Gastroesophageal sphincter (tissue), 4 donors: ENCODE measurements around the gene CSF3. TPM values are rescaled to one million over a fixed set of nuclear protein-coding genes. Genes with fewer than 3 reads are reported as not detected.

ENCODE experiments used
- ATAC-seq: fragments of 150-250 bp; one replicate; pipeline ENCODE4 v1.9.1; 2016; ENCODE audit warnings: mild to moderate bottlenecking, moderate library complexity
- H3K27ac ChIP-seq, 4 donors: fragments of 200-600 bp; sonication (generic) in 3 of 4; 1 replicate in 3 of 4; 2 replicates in 1 of 4; pipeline ENCODE4 v1.5.1; 2016 to 2019
- H3K27me3 ChIP-seq: fragments of 200-600 bp; sonication (generic); one replicate; pipeline ENCODE4 v1.5.1; 2019
- H3K36me3 ChIP-seq, 2 donors: fragments of 200-600 bp; sonication (generic); one replicate each; pipeline ENCODE4 v1.5.1; 2019; ENCODE audit warnings: control low read depth in 1 of 2
- H3K4me1 ChIP-seq, 3 donors: fragments of 200-600 bp; sonication (generic); 1 replicate in 2 of 3; 2 replicates in 1 of 3; pipeline ENCODE4 v1.5.1; 2016 to 2019; ENCODE audit warnings: control low read depth in 2 of 3
- H3K4me3 ChIP-seq, 2 donors: fragments of 200-600 bp; sonication (generic); one replicate each; pipeline ENCODE4 v1.5.1; 2019; ENCODE audit warnings: mild to moderate bottlenecking in 1 of 2, moderate library complexity in 1 of 2
- H3K9me3 ChIP-seq, 3 donors: fragments of 200-600 bp; sonication (generic); one replicate each; pipeline ENCODE4 v1.5.1; 2017 to 2019; ENCODE audit warnings: control low read depth in 2 of 3
- EP300 ChIP-seq: sonication (generic); formaldehyde crosslinking; IDR thresholded peaks from one replicate; pipeline ENCODE4 v1.6.1; 2017; ENCODE audit warnings: antibody characterized with exemption, mild to moderate bottlenecking
- POLR2A ChIP-seq, 2 donors: fragments of 450-650 bp; IDR thresholded peaks; one replicate each; pipeline ENCODE4 v1.6.1; 2017; ENCODE audit warnings: antibody characterized with exemption in 2 of 2, mild to moderate bottlenecking in 2 of 2, moderate library complexity in 1 of 2
- POLR2AphosphoS5 ChIP-seq: sonication (generic); formaldehyde crosslinking; IDR thresholded peaks from one replicate; pipeline ENCODE4 v1.6.1; 2017; ENCODE audit warnings: antibody characterized with exemption
- WGBS, 2 donors: methylation state at CpG; one replicate each; pipeline ENCODE4 v1.1.5; 2018; ENCODE audit warnings: low coverage in 1 of 2; 5-methylcytosine and 5-hydroxymethylcytosine counted together
- total RNA-seq, 4 donors: library from RNA; depleted of rRNA; stranded (reverse); fragments of >200 nt; gene quantifications; one replicate each; pipeline ENCODE4 v1.1.0, GENCODE V29; 2016
- TF ChIP-seq, protein P1 (sequence below), 4 experiments: fragments of 200-600 bp in 2 of 4; fragments of 450-650 bp in 2 of 4; sonication (generic) in 1 of 4; IDR thresholded peaks; one replicate each; pipeline ENCODE4 v1.5.1; 2017 to 2019; ENCODE audit warnings: antibody characterized with exemption in 4 of 4, mild to moderate bottlenecking in 2 of 4, moderate library complexity in 2 of 4

Gene CSF3
- total RNA-seq, 4 donors from 2014 or later: 9.3 TPM; not detected in 3

DNA sequence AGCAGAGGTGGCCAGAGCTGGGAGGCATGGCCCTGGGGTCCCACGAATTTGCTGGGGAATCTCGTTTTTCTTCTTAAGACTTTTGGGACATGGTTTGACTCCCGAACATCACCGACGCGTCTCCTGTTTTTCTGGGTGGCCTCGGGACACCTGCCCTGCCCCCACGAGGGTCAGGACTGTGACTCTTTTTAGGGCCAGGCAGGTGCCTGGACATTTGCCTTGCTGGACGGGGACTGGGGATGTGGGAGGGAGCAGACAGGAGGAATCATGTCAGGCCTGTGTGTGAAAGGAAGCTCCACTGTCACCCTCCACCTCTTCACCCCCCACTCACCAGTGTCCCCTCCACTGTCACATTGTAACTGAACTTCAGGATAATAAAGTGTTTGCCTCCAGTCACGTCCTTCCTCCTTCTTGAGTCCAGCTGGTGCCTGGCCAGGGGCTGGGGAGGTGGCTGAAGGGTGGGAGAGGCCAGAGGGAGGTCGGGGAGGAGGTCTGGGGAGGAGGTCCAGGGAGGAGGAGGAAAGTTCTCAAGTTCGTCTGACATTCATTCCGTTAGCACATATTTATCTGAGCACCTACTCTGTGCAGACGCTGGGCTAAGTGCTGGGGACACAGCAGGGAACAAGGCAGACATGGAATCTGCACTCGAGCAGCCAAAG lies 2.3 kb downstream of the CSF3 start:
- Histone ChIP-seq H3K4me3 (no peak overlapping the region), H3K9me3 (no peaks in the 10 kb centered on the region), H3K36me3 (peaks cover 0 to 32% of the 10 kb centered on the region in 2 donors), H3K4me1 (peaks cover 0 to 85% (median 42%) of the 10 kb centered on the region in 3 donors), H3K27ac (peak overlapping the region in 3 of 4 donors; percentile 74 to 77 (median 76)), H3K27me3 (no peaks in the 10 kb centered on the region)
- ATAC-seq: no peak
- WGBS, 2 donors: 21 to 40% methylated on average over 6 of the region's 15 CpGs
- TF ChIP-seq, protein P1, sequence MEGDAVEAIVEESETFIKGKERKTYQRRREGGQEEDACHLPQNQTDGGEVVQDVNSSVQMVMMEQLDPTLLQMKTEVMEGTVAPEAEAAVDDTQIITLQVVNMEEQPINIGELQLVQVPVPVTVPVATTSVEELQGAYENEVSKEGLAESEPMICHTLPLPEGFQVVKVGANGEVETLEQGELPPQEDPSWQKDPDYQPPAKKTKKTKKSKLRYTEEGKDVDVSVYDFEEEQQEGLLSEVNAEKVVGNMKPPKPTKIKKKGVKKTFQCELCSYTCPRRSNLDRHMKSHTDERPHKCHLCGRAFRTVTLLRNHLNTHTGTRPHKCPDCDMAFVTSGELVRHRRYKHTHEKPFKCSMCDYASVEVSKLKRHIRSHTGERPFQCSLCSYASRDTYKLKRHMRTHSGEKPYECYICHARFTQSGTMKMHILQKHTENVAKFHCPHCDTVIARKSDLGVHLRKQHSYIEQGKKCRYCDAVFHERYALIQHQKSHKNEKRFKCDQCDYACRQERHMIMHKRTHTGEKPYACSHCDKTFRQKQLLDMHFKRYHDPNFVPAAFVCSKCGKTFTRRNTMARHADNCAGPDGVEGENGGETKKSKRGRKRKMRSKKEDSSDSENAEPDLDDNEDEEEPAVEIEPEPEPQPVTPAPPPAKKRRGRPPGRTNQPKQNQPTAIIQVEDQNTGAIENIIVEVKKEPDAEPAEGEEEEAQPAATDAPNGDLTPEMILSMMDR (IDR thresholded peaks at IDR 0.05): no peak
- no peak for TF ChIP-seq POLR2AphosphoS5
- TF ChIP-seq POLR2A (IDR thresholded peaks at IDR 0.05): no peak
- no peak for TF ChIP-seq EP300

GRCh38 chr17:40018211-40019121 lies 3.2 kb downstream of the CSF3 start:
- Histone ChIP-seq H3K9me3 (no peaks in the 10 kb centered on the region), H3K4me1 (peaks cover 0 to 92% (median 47%) of the 10 kb centered on the region in 3 donors), H3K27ac (peak overlapping the region in 3 of 4 donors; percentile 74 to 77 (median 76)), H3K27me3 (no peaks in the 10 kb centered on the region), H3K4me3 (no peak overlapping the region), H3K36me3 (peaks cover 0 to 41% of the 10 kb centered on the region in 2 donors)
- WGBS, 2 donors: 13% methylated on average over 3 of the region's 15 CpGs; no CpG with 5 or more reads in 1 of the 2 donors
- TF ChIP-seq EP300 (no peak), POLR2AphosphoS5 (peak; percentile 42)
- TF ChIP-seq, protein P1 (IDR thresholded peaks at IDR 0.05): peak in 1 of 4 experiments; percentile 7
- ATAC-seq: peak; percentile 20

GRCh38 chr17:40019140-40019991 lies 4.1 kb downstream of the CSF3 start:
- peak; percentile 50 for ATAC-seq
- TF ChIP-seq, protein P1 (IDR thresholded peaks at IDR 0.05): no peak
- TF ChIP-seq EP300 (no peak), POLR2A (IDR thresholded peaks at IDR 0.05) (no peak)

GRCh38 chr17:40020146-40020545 lies 4.9 kb downstream of the CSF3 start:
- 71 to 100% methylated on average over 3 of the region's 13 CpGs for WGBS, 2 donors
- Histone ChIP-seq H3K27me3 (no peaks in the 10 kb centered on the region), H3K27ac (peak overlapping the region in 2 of 4 donors; percentile 68 to 77), H3K4me1 (peaks cover 0 to 86% (median 45%) of the 10 kb centered on the region in 3 donors), H3K36me3 (peaks cover 0 to 58% of the 10 kb centered on the region in 2 donors), H3K4me3 (no peak overlapping the region), H3K9me3 (no peaks in the 10 kb centered on the region)
- no peak for TF ChIP-seq POLR2AphosphoS5
- TF ChIP-seq EP300: no peak
- TF ChIP-seq POLR2A (IDR thresholded peaks at IDR 0.05): no peak
- TF ChIP-seq, protein P1 (IDR thresholded peaks at IDR 0.05): no peak
- ATAC-seq: no peak

More at GRCh38 chr17:40019140-40019991, 4.1 kb downstream of the CSF3 start:
- Histone ChIP-seq H3K36me3 (peaks cover 0 to 50% of the 10 kb centered on the region in 2 donors), H3K27ac (peak overlapping the region in 3 of 4 donors; percentile 74 to 77 (median 76)), H3K4me1 (peaks cover 0 to 92% (median 45%) of the 10 kb centered on the region in 3 donors), H3K27me3 (no peaks in the 10 kb centered on the region), H3K9me3 (no peaks in the 10 kb centered on the region), H3K4me3 (no peak overlapping the region)
- WGBS, 2 donors: 40 to 78% methylated on average over 1 to 4 of the region's 24 CpGs
